ENCODE measurements around the gene ADGRL4.
A peak's percentile ranks its signal among the peaks of the same experiment; 100 is the strongest.
"Not testable (repeated sequence)": the region's sequence is repeated elsewhere in the genome, so short reads cannot be mapped to it uniquely, and the experiment has no call there.

The ADGRL4 gene

GRCh38 chr1:78916986-78917385 lies 89.5 kb downstream of the ADGRL4 start:
- no peak for DNase-seq (ENCODE audit: low read depth)

DNA sequence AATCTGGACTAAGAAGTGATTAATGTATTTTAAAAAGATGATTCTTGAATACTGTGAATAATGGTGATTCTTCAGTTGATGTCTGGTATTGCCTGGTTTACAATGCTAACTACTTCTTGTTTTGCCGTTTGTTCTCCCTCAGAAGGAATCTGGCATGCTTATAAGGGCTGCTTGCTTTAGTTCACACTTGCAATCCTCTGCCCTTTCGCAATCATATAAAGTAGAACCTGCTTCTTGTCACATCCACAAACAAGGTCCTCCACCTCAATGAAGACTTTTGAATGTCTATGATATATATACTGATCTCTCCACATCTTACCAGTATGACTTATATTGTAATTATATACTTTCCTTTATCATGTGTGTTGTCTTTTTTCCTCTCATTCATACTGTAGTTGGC lies 92.6 kb downstream of the ADGRL4 start:
- no peak for DNase-seq (ENCODE audit: low read depth)

GRCh38 chr1:78911956-78912880 lies 94.3 kb downstream of the ADGRL4 start:
- no peak for DNase-seq (ENCODE audit: low read depth)

DNA sequence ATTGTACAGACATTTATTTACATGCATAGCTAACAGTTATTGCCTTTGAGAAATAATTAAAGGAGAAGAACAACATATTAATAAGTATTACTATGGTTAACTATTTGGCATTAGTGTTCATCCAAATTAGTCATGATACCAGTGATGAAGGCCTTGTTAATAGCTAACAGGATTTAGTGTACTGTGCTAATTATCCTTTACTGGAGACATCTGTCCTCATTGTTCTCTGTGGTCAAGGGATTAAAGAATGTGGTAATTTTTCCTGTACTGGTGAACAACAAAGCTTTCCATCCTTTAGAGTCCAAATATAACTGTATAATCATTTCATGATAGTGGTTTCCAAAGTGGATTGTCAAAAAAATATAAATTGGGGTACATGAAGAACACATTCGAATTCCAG lies 103.9 kb downstream of the ADGRL4 start:
- DNase-seq (ENCODE audit: low read depth) = no peak

DNA sequence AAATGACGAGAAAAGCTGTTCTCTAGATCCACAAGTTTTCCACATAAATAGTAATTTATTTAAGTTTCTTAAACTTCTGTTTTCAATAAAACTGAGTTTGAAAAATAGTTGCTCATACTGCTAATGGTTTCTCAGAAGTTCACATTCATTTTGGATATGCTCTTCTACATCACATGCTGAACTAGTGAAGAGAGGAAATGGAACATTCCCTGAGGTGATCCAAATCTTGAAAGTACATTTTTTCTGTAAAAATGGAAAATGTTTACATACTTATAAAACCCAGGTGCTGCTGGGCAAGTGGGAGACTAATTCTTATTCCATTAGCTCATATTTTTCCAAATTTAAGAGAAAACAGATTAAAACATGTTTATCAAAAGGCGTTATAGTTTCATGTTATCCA lies 111.7 kb downstream of the ADGRL4 start:
- DNase-seq (ENCODE audit: low read depth) = no peak

DNA sequence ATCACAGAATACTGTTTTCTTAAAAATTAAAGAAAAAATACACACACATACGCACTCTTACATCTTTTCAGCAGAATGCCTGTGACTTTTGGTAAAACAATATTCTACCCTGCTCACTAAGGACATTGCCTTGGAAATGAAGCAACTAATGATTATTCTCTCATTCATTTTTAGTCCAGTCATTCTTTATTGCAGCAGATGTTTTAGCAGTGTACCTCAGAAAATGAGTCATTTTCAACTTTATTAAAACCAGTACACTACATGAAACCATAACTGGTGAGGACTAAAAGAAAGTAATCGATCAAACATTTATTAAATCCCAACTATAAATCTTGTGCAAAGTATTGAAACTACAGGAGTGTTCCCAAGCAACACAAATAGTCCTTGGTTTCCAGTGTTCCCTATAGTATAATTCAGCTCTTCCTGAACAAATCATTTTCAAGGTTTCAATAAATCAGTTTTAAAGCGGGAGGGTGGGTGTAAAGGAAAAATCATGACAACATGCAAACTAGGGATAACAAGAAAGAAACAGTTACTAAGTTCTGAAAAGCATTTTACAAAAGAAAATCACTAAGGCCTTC lies 114.2 kb downstream of the ADGRL4 start:
- peak; percentile 15 for DNase-seq (ENCODE audit: low read depth)

DNA sequence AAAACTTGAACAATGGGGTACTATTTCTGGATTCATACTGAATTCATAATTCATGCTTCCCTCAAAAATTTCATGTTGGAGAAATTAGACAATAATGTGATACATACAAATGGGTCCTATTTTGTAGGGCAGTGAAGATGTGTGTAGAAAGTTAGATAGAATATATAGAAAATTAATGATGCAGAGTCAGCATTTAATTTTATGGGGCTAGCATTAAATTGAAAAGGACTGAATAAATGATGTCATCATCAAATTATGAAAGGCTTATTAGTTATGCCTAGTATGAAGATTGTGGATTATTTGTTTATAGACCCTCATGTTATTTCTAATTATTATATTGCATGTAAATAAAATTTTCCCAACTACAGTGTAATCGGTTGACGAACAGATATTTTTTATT lies 119.1 kb downstream of the ADGRL4 start:
- DNase-seq (ENCODE audit: low read depth) = no peak

DNA sequence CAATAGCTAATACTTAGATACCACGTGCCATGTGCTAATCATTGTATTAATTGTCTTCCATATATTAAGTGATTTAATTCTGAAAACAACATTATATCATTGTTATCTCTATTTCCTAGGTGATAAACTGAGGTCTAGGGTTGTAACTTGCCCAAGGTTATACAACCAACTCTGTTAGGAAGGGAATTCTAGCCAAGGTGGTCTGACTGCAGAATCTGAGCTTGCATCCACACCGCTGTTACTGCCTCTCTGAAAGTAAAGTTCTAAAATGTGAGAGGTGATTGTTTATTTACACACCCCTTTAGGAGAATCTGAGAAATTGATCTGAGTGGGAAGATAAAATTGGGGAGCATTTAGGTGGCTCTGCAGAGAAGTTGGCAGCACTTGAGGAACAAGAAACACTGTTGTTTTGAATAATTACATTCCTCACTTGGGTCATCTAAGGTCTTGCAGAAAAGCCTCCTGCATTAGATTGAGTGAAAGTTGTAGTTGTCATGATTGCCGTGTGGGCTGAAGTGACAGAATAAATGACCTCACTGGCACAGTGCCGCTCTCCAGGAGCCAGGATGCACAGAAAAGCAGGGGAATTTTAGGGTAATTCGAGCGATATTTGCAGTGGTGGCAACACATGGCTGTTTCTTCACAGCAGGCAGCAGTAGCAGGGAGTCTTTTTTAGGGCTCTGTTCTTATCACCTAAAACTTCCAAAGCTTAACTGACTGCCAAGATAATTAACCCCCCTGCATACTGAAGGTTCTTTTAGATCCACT lies 121.7 kb downstream of the ADGRL4 start:
- DNase-seq (ENCODE audit: low read depth) = peak; percentile 7

DNA sequence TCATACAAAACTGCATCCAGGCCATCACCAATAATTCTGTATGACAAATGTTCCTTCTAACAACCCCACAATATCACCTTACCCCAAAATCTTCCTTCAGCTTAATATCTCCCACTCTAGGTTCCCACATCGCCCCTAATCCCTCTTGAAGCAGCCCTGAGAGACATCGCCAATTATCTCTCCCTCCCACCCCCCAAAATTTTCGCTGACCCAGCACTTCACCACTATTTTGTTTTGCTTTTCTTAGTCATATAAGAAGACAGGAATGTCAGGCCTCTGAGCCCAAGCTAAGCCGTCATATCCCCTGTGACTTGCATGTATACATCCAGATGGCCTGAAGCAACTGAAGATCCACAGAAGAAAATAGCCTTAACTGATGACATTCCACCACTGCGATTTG lies 126.3 kb downstream of the ADGRL4 start:
- no peak for DNase-seq (ENCODE audit: low read depth)

- DNase-seq (ENCODE audit: low read depth) = not testable (repeated sequence)
These were observed 130.5 kb downstream of the ADGRL4 start for GRCh38 chr1:78875986-78876385.

GRCh38 chr1:78872801-78873200 lies 133.7 kb downstream of the ADGRL4 start:
- DNase-seq (ENCODE audit: low read depth) = peak; percentile 16

DNA sequence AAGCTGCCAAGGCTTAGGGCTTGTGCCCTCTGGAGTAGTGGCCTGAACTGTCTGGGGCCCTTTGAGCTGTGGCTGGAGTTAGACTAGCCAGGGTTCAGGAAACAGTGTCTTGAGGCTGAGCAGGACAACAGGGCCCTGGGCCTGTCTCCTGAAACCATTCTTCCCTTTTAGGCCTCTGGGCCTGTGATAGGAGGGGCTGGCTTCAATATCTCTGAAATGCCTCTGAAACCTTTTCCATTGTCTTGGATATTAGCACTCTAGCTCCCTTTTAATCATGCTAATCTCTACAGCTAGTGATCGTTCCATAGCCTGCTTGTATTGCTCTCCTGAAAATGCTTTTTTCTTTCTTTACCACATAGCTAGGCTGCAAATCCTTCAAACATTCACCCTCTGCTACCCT lies 135.3 kb downstream of the ADGRL4 start:
- DNase-seq (ENCODE audit: low read depth) = no peak

- DNase-seq (ENCODE audit: low read depth) = no peak
These were observed 137.4 kb downstream of the ADGRL4 start for GRCh38 chr1:78869136-78869535.

DNA sequence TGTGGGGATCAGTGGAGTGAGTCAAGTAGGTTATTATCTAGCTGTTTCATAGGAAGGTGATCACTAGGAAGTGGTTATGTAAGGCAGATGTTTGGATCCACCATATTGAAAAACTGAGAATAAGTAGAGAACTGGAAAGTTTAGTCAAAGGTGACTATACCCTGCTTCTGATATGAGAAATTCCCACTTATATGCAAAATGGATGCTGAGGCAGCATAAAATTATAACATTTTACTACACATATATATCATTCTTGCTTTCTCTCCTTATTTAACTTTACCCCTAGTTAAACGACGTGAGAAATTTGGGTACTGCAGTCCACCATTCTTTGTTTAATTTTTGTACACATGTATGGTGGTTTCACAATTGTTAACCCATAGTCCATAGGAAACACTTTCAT lies 142.4 kb downstream of the ADGRL4 start:
- DNase-seq (ENCODE audit: low read depth) = no peak

GRCh38 chr1:78856096-78856495 lies 150.4 kb downstream of the ADGRL4 start:
- DNase-seq (ENCODE audit: low read depth) = no peak

- DNase-seq (ENCODE audit: low read depth) = no peak
These were observed 151.3 kb downstream of the ADGRL4 start for GRCh38 chr1:78855258-78855657.

- no peak for DNase-seq (ENCODE audit: low read depth)
These were observed 152.0 kb downstream of the ADGRL4 start for GRCh38 chr1:78854556-78854955.

GRCh38 chr1:78843546-78843945 lies 163.0 kb downstream of the ADGRL4 start:
- no peak for DNase-seq (ENCODE audit: low read depth)

DNA sequence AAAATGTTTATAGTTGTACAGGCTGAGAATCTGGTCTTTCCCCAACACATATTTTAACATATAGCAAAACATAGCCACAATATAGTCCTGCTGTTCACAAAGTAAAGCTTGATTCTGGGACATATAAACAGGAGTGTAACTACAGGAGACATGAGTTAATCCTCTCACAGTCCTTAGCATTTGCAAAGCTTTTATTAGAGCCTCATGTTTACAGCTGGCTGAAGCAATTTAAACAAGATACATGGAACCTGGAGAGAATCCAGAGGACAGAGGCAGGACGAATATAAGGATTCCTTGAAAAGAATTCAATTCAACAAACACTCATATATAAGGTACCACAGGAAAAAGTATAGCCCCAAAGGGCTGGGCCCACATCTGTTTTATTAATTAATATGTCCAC lies 163.4 kb downstream of the ADGRL4 start:
- no peak for DNase-seq (ENCODE audit: low read depth)

- peak; percentile 24 for DNase-seq (ENCODE audit: low read depth)
These were observed 165.9 kb downstream of the ADGRL4 start for GRCh38 chr1:78840453-78841271.

All from GM04504 (cell line).